GM18507 (cell line): ENCODE data around the gene NID1.

Experiments used
- DNase-seq: peaks from one replicate; pipeline ENCODE4 v3.0.0; 2011; ENCODE audit warnings: low read depth; ENCODE audit not compliant: insufficient read length; ENCODE audit errors: extremely low spot score
- FAIRE-seq: peaks from 2 replicates; lab custom pipeline; 2011; peaks lifted over from hg19 to GRCh38; lab: Jason Lieb, UNC

NID1 gene

DNA sequence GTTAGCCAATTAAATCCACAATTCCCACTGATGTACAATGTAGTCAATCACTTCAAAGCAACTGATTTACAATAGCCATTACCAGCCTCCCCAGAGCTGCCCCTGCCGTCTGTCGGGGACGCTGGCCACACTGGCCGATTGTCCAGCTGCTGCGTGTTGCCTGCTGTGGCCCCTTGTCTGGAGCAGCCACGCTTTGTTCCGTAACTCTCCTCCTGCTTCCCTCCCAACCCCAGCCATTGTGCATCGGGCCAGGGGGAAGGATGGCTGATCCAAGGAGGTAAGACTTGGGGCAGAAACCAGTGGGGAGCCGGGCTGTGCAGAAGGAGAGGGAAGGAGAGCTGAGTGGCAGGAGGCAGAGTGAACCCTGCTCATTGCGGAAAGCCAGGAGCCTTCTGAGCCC, 114.6 kb downstream of the NID1 start:
- no peak for DNase-seq
- FAIRE-seq: no peak

DNA sequence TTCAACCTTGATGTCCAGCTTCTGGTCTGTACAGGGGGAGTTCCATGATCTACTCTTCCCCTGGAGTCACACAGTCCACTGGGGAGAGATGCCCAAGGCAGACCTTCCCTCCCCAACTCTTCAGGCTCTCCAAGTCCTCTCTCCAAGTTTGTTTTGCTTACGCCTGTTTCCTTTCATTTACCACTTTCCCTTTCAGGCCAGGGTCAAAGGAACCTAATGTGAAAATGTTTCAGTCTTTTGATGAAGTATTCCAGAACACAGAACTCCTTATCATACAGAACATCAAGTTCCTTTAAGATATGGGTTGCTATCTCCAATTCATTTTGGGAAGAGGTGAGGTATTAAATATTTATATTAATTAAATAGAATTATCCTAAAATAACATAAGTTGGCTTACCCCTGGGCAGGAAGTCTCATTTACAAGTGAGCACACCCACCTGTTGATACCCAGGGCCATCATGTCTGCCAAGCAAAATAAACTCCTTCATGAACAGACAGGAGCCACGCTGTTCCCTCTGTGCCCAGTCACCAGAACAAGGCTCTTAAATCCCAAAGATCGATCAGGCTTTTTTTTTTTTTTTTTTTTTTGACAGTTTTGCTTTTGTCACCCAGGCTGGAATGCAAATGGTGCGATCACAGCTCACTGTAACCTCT, 116.0 kb downstream of the NID1 start:
- FAIRE-seq: no peak

DNA sequence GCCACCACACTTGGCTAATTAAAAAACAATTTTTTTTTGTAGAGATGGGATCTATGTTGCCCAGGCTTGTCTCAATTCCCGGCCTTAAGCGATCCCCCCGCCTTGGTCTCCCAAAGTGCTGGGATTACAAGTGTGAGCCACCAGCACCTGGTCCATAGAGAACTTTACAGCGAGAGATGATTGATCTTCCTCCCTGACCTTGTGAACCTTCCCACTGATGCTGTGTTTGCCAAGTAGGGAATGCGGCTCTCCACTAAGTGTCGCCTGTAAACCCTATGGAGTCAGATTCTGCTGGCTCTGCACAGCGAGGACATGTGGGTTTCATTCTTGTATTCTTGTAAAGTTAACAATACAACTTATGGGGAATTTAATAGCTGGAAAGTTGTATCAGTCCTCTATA, 116.9 kb downstream of the NID1 start:
- FAIRE-seq (no peak), DNase-seq (no peak)

More for the DNA sequence above, 116.0 kb downstream of the NID1 start:
- DNase-seq: no peak

DNA sequence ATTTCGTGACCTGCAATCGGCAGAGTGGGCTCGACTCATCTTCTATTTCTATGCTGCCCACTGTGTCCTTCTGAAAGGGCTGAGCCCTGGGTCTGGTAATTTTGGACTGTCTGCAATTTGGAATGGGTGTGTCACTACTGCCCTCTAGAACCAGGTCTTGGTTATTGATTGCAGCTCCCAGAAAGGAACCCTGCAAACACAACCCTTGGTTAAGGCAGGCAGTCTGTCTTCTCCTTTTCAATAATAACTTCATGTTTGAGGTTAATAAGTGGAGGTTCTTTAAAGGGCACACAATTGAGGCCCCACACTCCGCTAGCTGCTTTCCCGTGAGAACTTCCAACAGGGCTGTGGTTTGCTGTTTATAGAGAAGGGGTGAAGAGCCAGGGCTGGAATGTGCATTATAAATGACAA, 118.3 kb downstream of the NID1 start:
- DNase-seq: no peak

DNA sequence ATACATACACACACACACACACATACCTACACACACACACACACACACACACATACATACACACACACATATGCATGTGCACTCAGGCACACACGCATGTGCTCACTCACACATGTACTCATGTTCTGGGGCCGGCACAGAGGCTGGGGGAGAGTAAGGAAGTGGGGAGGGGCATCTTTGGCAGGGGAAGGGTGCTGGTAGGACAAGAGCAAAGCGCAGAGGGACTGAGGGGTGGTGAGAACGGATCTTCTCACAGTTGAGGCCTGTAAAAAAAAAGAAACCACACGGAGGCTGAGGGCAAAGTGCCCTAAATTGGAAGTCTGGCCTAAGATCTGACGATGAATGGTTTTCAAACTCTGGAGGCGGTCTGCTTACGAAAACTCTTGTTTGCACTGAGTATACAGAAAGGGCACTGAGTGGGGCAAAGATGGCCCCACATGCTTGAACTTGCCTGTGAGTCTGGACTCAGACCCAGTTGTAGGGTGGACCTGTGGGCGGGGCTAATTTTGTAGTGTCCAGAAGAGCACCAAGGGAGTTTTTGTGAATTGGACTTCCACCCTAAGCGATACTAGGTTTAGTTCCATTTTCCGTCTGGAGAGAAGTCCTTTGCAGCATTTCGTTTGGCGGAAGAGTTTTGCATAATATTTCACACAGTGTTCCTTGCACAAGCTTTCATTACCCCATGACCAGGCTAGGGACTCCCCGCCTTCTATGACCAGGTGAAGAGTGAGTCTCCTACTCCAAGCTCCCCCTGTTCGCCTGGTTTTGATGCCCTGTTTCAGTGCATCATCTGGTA, 118.9 kb downstream of the NID1 start:
- DNase-seq (no peak), FAIRE-seq (no peak)

More for the DNA sequence above, 118.3 kb downstream of the NID1 start:
- peak; percentile 84 for FAIRE-seq

DNA sequence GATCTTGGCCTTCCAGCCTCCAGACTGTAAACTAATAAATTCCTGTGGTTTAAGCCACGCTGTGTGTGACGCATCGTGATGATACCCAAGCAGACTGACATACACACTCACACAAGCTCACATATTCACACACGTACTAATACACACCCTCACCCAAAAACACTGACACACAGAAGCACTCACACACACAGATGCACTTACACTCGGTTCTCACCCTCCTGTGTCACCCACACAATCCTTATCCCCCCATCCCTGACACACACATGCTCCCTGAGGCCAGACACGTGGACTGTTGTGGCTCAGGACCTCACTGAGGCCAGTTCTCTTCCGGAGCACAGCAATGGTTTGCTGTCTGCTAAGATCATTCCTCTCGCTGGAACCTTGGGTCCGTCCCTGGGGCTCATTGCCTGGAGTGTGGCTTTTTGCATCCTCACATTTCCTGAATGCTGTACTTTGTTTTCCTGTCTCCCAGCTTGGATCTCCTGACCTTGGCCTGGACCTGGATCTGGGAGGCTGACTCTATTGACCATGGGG, 121.2 kb downstream of the NID1 start:
- no peak for FAIRE-seq
- no peak for DNase-seq

DNA sequence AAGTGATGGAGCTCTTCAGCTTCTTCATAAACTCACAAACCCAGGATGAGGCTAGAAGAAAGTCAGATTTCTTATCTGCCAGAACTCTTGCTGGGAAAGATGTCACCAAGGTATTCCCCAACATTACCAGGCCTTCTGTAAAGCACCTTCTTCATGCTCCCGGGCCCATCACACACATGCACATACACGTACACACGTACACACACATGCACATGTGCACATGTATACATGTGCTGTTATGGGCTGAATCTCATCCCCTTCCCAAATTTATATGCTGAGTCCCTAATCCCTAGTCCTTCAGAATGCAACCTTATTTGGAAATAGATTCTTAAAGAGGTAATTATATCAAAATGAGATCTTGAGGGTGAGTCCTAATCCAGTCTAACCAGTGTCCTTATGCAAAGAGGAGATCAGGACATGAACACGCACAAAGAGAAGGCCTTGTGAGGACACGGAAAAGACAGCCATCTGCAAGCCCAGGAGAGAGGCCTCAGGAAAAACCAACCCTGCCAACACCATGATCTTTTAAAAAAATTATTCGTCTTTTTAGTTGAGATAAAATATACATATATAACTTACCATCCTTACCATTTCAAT, 121.8 kb downstream of the NID1 start:
- FAIRE-seq (no peak), DNase-seq (no peak)

DNA sequence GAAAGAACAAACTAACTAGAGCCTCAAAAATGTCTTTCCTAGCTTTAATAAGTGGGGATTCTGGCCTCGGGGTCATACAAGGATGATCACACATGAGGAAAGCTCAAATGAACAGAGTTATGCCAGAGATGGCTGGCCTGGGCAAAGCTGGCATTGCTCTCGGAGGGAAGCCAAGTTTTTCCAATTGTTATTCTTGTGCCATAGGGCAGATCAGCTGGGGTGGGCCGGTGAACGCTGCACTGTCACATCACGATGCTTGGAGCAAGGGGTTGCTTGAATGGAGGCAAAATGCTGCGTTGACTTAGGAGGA, 122.3 kb downstream of the NID1 start:
- DNase-seq (no peak), FAIRE-seq (no peak)

DNA sequence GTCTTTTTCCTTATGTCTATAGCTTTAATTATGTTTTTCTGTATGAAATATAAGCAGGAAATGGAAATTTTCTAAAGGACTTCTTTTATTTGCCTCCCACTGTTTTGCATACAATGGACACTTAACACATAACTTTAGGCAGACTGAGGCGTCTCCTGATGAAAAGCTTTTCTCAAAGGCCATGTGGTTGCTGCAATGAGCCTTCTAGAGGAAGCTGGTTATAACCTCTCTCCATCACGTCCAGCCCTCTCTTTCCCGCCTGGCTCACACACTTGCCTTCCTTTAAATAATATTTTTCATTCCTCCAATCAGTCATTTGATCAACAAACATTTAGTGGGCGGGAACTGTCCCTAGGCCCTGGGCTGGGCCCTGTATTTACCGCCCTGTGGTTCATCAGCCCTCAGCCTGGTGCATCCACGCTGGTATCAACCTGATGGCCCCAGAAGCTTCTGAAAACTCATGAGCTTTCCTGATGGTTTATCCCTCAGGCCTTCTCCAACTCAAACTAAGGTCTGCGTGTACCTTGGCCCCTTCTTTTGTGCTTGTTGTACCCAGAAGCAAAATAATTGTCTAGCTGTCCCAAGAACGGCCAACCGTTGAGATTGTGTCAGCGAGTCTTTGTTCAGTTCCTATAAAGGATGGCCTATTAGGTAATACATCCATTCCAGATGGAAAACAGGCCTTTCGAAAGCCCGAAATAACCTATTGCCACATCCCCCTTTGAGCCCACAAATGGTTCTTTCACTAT, 122.8 kb downstream of the NID1 start:
- no peak for FAIRE-seq
- no peak for DNase-seq

DNA sequence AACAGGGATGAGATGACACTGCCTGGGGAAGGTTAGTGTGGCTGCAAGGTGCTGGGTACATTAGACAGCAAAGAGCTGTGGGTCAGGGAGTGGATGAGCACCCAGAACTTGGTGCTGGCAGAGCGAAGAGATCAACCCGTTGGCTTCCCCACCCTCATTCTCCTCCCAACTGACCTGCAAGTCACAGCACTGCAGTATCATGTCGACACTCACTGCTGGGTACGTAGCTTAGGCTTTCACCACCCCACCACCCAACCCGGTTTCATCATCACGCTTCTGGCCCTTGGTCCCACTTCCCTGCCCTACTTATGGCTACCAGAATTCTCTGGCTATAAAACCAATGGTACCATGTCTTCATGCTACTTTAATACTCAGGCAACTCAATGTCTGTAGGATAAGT, 124.6 kb downstream of the NID1 start:
- DNase-seq: no peak
- FAIRE-seq: no peak

DNA sequence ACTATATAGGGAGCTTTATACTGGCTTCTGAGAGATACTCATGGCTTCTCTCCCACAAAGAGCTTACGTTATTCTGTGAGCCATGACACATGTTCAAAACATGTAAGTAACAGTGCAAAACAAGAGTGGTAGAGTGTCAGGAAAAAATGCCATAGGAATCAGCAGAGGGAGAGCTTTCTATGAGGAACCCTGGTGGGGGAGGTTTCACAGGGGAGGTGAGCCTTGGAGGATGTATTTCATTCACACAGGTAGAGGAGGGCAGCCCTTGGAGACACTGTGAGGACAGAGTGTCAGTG, 125.5 kb downstream of the NID1 start:
- FAIRE-seq (no peak), DNase-seq (no peak)

DNA sequence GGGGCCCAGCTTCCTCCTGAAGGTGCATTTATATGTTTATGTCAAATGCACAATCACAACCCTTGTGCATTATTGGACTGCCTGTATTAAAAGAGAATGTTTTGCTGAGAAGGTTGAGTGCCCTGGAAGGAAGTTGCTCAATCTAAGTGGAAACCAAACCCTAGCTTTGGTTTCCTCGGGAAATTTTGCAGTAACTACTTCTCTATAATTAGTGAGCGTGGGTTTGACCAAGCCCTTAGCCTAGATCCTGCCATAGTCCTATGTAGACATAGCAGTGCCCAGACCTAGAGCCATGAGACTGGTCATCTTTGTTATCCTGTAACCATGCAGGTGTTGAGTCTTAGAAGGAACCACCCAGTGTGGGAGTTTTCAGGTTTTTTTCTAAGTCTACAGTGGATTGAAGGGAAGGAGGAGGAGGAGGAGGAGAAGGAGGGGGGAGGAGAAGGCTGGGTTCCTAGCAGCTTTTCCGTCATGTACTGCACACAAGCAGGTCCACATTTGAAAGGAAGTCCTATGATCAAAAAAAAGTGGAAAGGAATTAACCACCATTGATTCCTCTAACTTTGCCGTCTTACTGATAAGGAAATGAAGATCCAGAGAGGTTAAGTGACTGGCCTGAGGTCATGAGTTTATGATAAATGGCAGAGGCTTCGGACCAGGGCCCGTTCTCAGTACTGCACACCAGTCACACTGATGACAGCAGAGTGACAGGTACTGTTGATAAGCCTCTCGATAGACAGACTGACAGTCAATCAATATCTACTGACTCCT, 126.0 kb downstream of the NID1 start:
- peak; percentile 81 for FAIRE-seq
- DNase-seq: no peak

DNA sequence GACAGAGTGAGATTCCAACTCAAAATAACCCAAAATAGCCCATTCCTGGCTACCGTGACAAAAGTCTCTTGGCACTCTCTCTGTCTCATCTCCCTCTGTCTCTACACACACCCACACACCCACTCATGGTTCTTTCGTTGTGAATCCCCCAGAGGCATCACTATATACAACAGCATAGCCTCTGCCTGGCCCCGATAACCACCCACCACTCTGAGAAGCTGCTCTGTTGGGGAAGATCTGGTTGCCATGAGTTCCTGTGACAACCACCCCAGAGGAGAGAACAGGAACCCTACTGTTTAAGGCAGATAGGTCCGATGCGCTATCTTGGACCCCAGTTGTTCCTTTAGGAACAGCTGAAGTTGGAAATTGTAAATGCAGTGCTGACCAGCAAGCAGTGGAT, 127.8 kb downstream of the NID1 start:
- DNase-seq (no peak), FAIRE-seq (no peak)

DNA sequence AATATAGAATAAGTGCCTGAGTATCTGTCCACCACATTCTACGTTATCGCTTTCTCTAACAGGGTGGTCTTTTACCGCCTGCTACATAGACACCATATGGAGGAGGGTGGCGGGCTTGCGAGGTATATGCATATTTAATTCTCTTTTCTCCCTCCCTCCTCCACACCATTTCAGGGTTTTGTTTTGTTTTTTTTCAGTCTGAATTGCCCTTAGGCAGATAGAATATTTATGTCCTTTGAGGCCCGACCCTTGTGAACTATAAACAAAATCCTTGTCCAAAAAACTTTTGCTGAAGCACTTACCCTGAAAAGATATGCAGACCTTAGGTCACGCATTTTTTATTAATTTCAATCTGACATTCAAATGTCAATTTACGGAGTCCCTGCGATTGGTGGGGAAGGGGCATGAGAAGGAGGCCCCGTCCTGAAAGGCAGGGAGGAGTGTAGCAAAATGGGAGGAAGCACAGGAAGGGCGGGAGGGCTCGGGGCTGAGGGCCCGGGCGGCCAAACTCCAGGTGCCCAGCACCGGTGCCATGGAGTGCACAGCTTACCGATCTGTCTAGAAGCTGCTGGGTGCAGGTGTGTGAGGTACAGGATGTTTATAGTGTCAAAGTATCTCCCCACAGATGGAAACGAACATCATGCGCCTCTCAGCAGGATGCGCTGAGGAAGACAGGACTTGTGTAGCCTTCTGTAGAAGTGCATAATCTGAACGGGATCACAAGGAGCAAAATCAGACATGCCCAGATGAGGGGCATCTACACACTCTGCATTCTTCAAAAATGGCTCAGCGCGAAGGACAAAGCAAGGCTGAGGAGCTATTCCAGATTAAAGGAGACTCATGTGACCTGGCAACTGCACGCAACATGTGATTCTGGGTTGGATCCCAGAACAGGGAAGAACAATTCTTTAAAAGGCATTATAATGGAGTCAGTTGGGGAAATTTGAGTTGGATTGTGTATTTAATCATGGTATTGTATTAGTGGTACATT, 129.4 kb downstream of the NID1 start:
- FAIRE-seq: no peak

DNA sequence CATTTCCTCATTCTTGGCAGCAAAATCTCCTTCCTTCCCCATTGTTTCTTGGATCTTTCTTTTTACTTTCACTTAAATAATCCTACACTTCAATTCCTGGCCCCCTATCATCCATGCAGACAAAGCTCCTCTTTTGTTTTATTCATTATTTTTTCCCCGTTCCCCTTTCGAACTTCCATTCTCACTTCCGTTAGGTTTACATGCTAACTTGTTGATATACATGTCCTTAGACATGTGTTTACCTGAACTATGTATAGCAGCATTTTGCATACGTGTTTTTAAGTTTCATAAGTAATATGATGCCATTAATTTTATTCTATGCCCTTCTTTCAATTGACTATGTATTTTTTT, 131.1 kb downstream of the NID1 start:
- FAIRE-seq (no peak), DNase-seq (no peak)

More for the DNA sequence above, 129.4 kb downstream of the NID1 start:
- no peak for DNase-seq

DNA sequence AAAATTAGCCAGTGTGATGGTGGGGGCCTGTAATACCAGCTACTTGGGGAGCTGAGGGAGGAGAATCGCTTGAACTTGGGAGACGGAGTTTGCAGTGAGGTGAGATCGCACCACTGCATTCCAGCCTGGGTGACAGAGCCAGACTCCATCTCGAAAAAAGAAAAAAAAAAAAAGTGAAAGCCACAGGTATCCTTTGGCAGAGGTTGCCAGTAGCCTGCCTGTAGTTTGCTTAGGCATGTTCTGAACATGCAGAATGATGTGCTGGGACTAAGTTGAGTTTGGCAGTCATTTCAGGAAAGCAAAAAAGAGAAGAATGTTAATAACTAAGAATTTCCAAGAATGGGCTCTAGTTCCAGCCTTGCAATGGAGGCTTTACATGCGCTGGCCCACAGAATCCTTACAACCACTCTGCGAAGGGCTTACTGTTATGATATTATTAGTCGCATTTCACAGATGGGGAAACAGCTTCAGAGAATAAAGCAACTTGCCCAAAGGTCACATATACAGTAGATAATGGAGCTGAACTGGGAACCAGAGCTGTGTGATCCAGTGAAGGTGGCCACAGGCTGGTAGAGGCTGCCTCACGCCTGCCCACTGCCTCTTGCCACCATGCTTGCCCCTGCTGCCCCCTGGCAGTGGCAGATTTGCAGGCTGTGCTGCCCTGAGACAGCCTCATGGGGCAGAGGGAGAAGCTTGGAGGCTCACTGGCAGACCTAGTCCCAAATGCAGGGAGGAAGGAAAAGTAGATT, 131.7 kb downstream of the NID1 start:
- FAIRE-seq (no peak), DNase-seq (no peak)

DNA sequence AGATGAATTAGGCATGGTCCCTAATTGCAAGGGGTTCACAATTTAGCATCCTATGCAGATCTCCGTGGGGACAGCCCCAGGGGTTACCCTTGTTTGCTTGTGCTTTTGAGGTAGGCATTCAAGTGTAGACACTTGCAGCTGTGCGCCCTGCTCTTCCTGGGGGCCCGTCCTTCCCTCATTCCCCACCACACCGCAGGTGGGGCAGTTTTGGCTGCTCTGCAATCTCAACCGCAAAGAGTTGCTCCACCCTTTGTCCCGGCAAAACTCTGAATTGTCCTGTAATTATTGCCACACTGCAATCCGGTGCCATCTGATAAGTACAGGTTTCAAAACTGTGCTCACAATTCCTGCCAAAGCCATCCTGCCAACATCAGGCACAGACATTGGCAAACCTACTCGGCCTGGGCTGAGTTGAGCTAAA, 132.8 kb downstream of the NID1 start:
- DNase-seq (no peak), FAIRE-seq (peak; percentile 49)
